Smooth muscle cell (in vitro differentiated cells): ENCODE measurements around the gene DDX51. TPM values are rescaled to one million over a fixed set of nuclear protein-coding genes. Genes with fewer than 3 reads are reported as not detected.

Experiments
- DNase-seq: peaks from one replicate; lab custom pipeline; 2025; ENCODE audit not compliant: unreplicated experiment; lab: John Stamatoyannopoulos, UW
- H2AFZ ChIP-seq: fragments of 200-600 bp; sonication (generic); 2 replicates; pipeline ENCODE4 v1.6.0; 2016; ENCODE audit warnings: antibody characterized with exemption, low read depth, mild to moderate bottlenecking
- H3F3A ChIP-seq: fragments of 200-600 bp; sonication (generic); 2 replicates; pipeline ENCODE4 v1.6.0; 2017; ENCODE audit warnings: antibody characterized with exemption, low read depth
- H3K27ac ChIP-seq: fragments of 200-600 bp; sonication (generic); 2 replicates; pipeline ENCODE4 v1.5.1; 2016; ENCODE audit warnings: low read depth, mild to moderate bottlenecking
- H3K27me3 ChIP-seq: fragments of 200-600 bp; sonication (generic); 2 replicates; pipeline ENCODE4 v1.6.1; 2016; ENCODE audit warnings: low read depth, mild to moderate bottlenecking
- H3K36me3 ChIP-seq: fragments of 200-600 bp; sonication (generic); 2 replicates; pipeline ENCODE4 v1.5.1; 2016; ENCODE audit warnings: low read depth
- H3K4me1 ChIP-seq: fragments of 200-600 bp; sonication (generic); 2 replicates; pipeline ENCODE4 v1.5.1; 2016; ENCODE audit warnings: low read depth
- H3K4me2 ChIP-seq: fragments of 200-600 bp; sonication (generic); 2 replicates; pipeline ENCODE4 v1.6.0; 2016; ENCODE audit warnings: mild to moderate bottlenecking
- H3K4me3 ChIP-seq: fragments of 200-600 bp; sonication (generic); 2 replicates; pipeline ENCODE4 v1.5.1; 2016; ENCODE audit warnings: mild to moderate bottlenecking
- H3K79me2 ChIP-seq: fragments of 200-600 bp; sonication (generic); 2 replicates; pipeline ENCODE4 v1.6.0; 2016; ENCODE audit warnings: low read depth, mild to moderate bottlenecking
- H3K9ac ChIP-seq: fragments of 200-600 bp; sonication (generic); 2 replicates; pipeline ENCODE4 v1.6.0; 2016; ENCODE audit warnings: low read depth
- H3K9me3 ChIP-seq: fragments of 200-600 bp; sonication (generic); replicated peaks from 2 replicates; pipeline ENCODE4 v1.5.1; 2016; ENCODE audit warnings: low read depth
- H4K20me1 ChIP-seq: fragments of 200-600 bp; sonication (generic); 2 replicates; pipeline ENCODE4 v1.6.0; 2016; ENCODE audit warnings: low read depth
- CTCF ChIP-seq: fragments of 200-600 bp; sonication (generic); IDR thresholded peaks from 2 replicates; pipeline ENCODE4 v1.5.1; 2017; ENCODE audit warnings: borderline replicate concordance, mild to moderate bottlenecking, antibody characterized with exemption; ENCODE audit not compliant: insufficient read depth, poor library complexity, severe bottlenecking
- WGBS: methylation state at CpG from one replicate; pipeline ENCODE4 v1.1.7; 2016; ENCODE audit warnings: low lambda C conversion rate; 5-methylcytosine and 5-hydroxymethylcytosine counted together
- polyA plus RNA-seq: library from polyadenylated mRNA; unstranded; fragments of >200 nt; fragmentation: Nextera tagmentation; extraction: Ambion mirVana; gene quantifications from 2 replicates; pipeline ENCODE4 v1.2.1, GENCODE V29; 2016
- total RNA-seq: library from RNA; depleted of rRNA; stranded (reverse); fragments of >200 nt; gene quantifications from 2 replicates; pipeline ENCODE4 v1.2.3, GENCODE V29; 2014

Gene DDX51
- total and polyA plus RNA-seq, 2 experiments from 2014 or later: 1.6 to 12.5 TPM

- H3K36me3 ChIP-seq: no peaks in the 10 kb centered on the region
- no peak overlapping the region for H3K4me3 ChIP-seq
- no peak overlapping the region for H3K9ac ChIP-seq
- no peak overlapping the region for H3K27ac ChIP-seq
- H3K4me2 ChIP-seq: no peak overlapping the region
- H2AFZ ChIP-seq: no peak overlapping the region
- no peaks in the 10 kb centered on the region for H3F3A ChIP-seq
- DNase-seq: no peak
- 93% methylated on average over 32 of the region's 35 CpGs for WGBS
- H3K9me3 ChIP-seq: no peaks in the 10 kb centered on the region
- peaks cover 19% of the 10 kb centered on the region for H3K27me3 ChIP-seq
- no peak for TF ChIP-seq CTCF
- H3K4me1 ChIP-seq: no peaks in the 10 kb centered on the region
- no peaks in the 10 kb centered on the region for H4K20me1 ChIP-seq
- H3K79me2 ChIP-seq: no peaks in the 10 kb centered on the region
Measured at GRCh38 chr12:132175496-132176384, 31.6 kb upstream of the DDX51 start.

- TF ChIP-seq CTCF: no peak
Measured at GRCh38 chr12:132174839-132175490, 30.8 kb upstream of the DDX51 start.

GRCh38 chr12:132174015-132174838 lies 30.1 kb upstream of the DDX51 start:
- H3K4me1 ChIP-seq: no peaks in the 10 kb centered on the region
- 89% methylated on average over 30 of the region's 30 CpGs for WGBS

More at GRCh38 chr12:132174839-132175490, 30.8 kb upstream of the DDX51 start:
- no peaks in the 10 kb centered on the region for H3K9me3 ChIP-seq
- no peak overlapping the region for H3K4me2 ChIP-seq
- no peaks in the 10 kb centered on the region for H4K20me1 ChIP-seq
- no peak for DNase-seq
- no peaks in the 10 kb centered on the region for H3K79me2 ChIP-seq
- H3K9ac ChIP-seq: no peak overlapping the region
- no peaks in the 10 kb centered on the region for H3F3A ChIP-seq
- H3K27ac ChIP-seq: no peak overlapping the region
- no peaks in the 10 kb centered on the region for H3K36me3 ChIP-seq
- H3K27me3 ChIP-seq: peaks cover 25% of the 10 kb centered on the region
- 78% methylated on average over 23 of the region's 25 CpGs for WGBS
- H3K4me1 ChIP-seq: no peaks in the 10 kb centered on the region
- no peak overlapping the region for H3K4me3 ChIP-seq
- H2AFZ ChIP-seq: no peak overlapping the region

More at GRCh38 chr12:132174015-132174838, 30.1 kb upstream of the DDX51 start:
- Histone ChIP-seq H3K9me3 (no peaks in the 10 kb centered on the region), H2AFZ (no peak overlapping the region), H3F3A (no peaks in the 10 kb centered on the region), H3K9ac (no peak overlapping the region), H3K4me3 (no peak overlapping the region), H3K36me3 (no peaks in the 10 kb centered on the region), H3K27ac (no peak overlapping the region), H3K27me3 (peaks cover 25% of the 10 kb centered on the region), H3K79me2 (no peaks in the 10 kb centered on the region), H4K20me1 (no peaks in the 10 kb centered on the region), H3K4me2 (no peak overlapping the region)
- DNase-seq: no peak
- TF ChIP-seq CTCF: no peak
